Activated CD4-positive, alpha-beta memory T cell treated with anti-CD3 and anti-CD28 coated beads, Interleukin-2, amount 10 ng/mL, durations not matched to agents 7 days and 5 days (primary cell): ENCODE measurements around the gene PAQR4. TPM values are rescaled to one million over a fixed set of nuclear protein-coding genes. Genes with fewer than 3 reads are reported as not detected.
A peak's percentile ranks its signal among the peaks of the same experiment; 100 is the strongest.

Source experiments
- CTCF ChIA-PET: fragments of 350-600 bp; sonication (Branson Sonifier 250); formaldehyde crosslinking; loops from one replicate; lab custom pipeline; 2021; ENCODE audit warnings: antibody characterized with exemption, inconsistent platforms; lab: Charles Lee
- POLR2A ChIA-PET: fragments of 350-600 bp; sonication (Branson Sonifier 250); formaldehyde crosslinking; loops from one replicate; lab custom pipeline; 2021; ENCODE audit warnings: antibody characterized with exemption; lab: Charles Lee
- DNase-seq: peaks from one replicate; pipeline ENCODE4 v3.0.0-alpha.2; 2020
- H3K27ac Mint-ChIP-seq: one replicate; pipeline ENCODE4 v1.8.0; 2021; ENCODE audit warnings: mild to moderate bottlenecking, mixed read lengths
- H3K27me3 Mint-ChIP-seq: one replicate; pipeline ENCODE4 v1.8.0; 2021; ENCODE audit warnings: mixed read lengths
- H3K36me3 Mint-ChIP-seq: one replicate; pipeline ENCODE4 v1.8.0; 2021; ENCODE audit warnings: low read depth, mixed read lengths
- H3K4me1 Mint-ChIP-seq: one replicate; pipeline ENCODE4 v1.8.0; 2021; ENCODE audit warnings: mixed read lengths
- H3K4me3 Mint-ChIP-seq: one replicate; pipeline ENCODE4 v1.8.0; 2021; ENCODE audit warnings: mild to moderate bottlenecking, mixed read lengths
- H3K9me3 Mint-ChIP-seq: one replicate; pipeline ENCODE4 v1.8.0; 2021; ENCODE audit warnings: mixed read lengths
- total RNA-seq, 2 experiments: library from RNA; stranded (reverse); gene quantifications; one replicate each; pipeline ENCODE4 v1.2.3, GENCODE V29; 2021

Gene PAQR4
- total RNA-seq, 2 experiments from 2014 or later = 50.0 to 52.3 TPM

GRCh38 chr16:3004781-3005284, 35.7 kb downstream of the PAQR4 start:
- Mint-ChIP-seq H3K27ac (no peak overlapping the region), H3K4me1 (peaks cover 38% of the 10 kb centered on the region), H3K4me3 (peak overlapping the region; percentile 74), H3K9me3 (no peaks in the 10 kb centered on the region), H3K27me3 (peaks cover 16% of the 10 kb centered on the region), H3K36me3 (no peaks in the 10 kb centered on the region)
- ChIA-PET POLR2A (interaction anchor here (0.7 to 5.4 kb wide), 4 partner anchors 17 to 70 kb away, joined by 3 to 52 read pairs (median 12); partner anchors contain the start of genes PKMYT1 and TNFRSF12A), CTCF (interaction anchor here (1.1 to 10.3 kb wide), 5 partner anchors 24 to 130 kb away, joined by 5 to 209 read pairs (median 9); partner anchors contain the start of genes PKMYT1 and ZNF213)
- no peak for DNase-seq

- no peaks in the 10 kb centered on the region for H3K36me3 Mint-ChIP-seq
- H3K27ac Mint-ChIP-seq = peak overlapping the region; percentile 11
- POLR2A ChIA-PET = interaction anchor here (0.7 to 5.4 kb wide), 5 partner anchors 10 to 127 kb away, joined by 3 to 52 read pairs (median 5); partner anchors contain the start of genes CLDN6, PKMYT1, TNFRSF12A and ZNF213
- peaks cover 16% of the 10 kb centered on the region for H3K27me3 Mint-ChIP-seq
- no peak for DNase-seq
- CTCF ChIA-PET = interaction anchor here (0.8 to 10.3 kb wide), 7 partner anchors 12 to 122 kb away, joined by 3 to 209 read pairs (median 4); partner anchors contain the start of genes HCFC1R1 and THOC6
- no peak overlapping the region for H3K4me3 Mint-ChIP-seq
- peaks cover 38% of the 10 kb centered on the region for H3K4me1 Mint-ChIP-seq
- H3K9me3 Mint-ChIP-seq = no peaks in the 10 kb centered on the region
These were observed 38.2 kb downstream of the PAQR4 start for GRCh38 chr16:3007059-3007956.

GRCh38 chr16:3007957-3008689, 39.0 kb downstream of the PAQR4 start:
- CTCF ChIA-PET = interaction anchor here (0.8 to 10.3 kb wide), 7 partner anchors 11 to 122 kb away, joined by 3 to 209 read pairs (median 4); partner anchors contain the start of genes HCFC1R1 and THOC6
- no peak overlapping the region for H3K4me3 Mint-ChIP-seq
- no peak for DNase-seq
- POLR2A ChIA-PET = interaction anchor here (0.9 to 5.4 kb wide), 4 partner anchors 10 to 126 kb away, joined by 3 to 52 read pairs (median 6); partner anchors contain the start of genes CLDN6, PKMYT1, TNFRSF12A and ZNF213
- no peaks in the 10 kb centered on the region for H3K9me3 Mint-ChIP-seq
- peak overlapping the region; percentile 7 for H3K27ac Mint-ChIP-seq
- H3K36me3 Mint-ChIP-seq = no peaks in the 10 kb centered on the region
- peaks cover 35% of the 10 kb centered on the region for H3K4me1 Mint-ChIP-seq
- H3K27me3 Mint-ChIP-seq = peaks cover 22% of the 10 kb centered on the region

GRCh38 chr16:3008690-3009037, 39.5 kb downstream of the PAQR4 start:
- no peak for DNase-seq
- H3K27me3 Mint-ChIP-seq = peaks cover 22% of the 10 kb centered on the region
- H3K4me3 Mint-ChIP-seq = no peak overlapping the region
- H3K36me3 Mint-ChIP-seq = no peaks in the 10 kb centered on the region
- no peaks in the 10 kb centered on the region for H3K9me3 Mint-ChIP-seq
- H3K4me1 Mint-ChIP-seq = peaks cover 34% of the 10 kb centered on the region
- POLR2A ChIA-PET = interaction anchor here (0.9 to 5.4 kb wide), 4 partner anchors 9 to 28 kb away, joined by 3 to 52 read pairs (median 6); partner anchors contain the start of genes CLDN6, PKMYT1 and TNFRSF12A
- H3K27ac Mint-ChIP-seq = no peak overlapping the region
- CTCF ChIA-PET = interaction anchor here (0.8 to 10.3 kb wide), 4 partner anchors 15 to 121 kb away, joined by 3 to 209 read pairs (median 4); partner anchors contain the start of genes HCFC1R1 and THOC6

- no peaks in the 10 kb centered on the region for H3K36me3 Mint-ChIP-seq
- H3K27ac Mint-ChIP-seq = no peak overlapping the region
- H3K27me3 Mint-ChIP-seq = peaks cover 28% of the 10 kb centered on the region
- H3K9me3 Mint-ChIP-seq = no peaks in the 10 kb centered on the region
- H3K4me1 Mint-ChIP-seq = peaks cover 30% of the 10 kb centered on the region
- ChIA-PET POLR2A (interaction anchor here (0.9 to 1.4 kb wide), 2 partner anchors 12 to 15 kb away, joined by 3 to 4 read pairs; no protein-coding TSS in a partner anchor), CTCF (interaction anchor here (0.6 to 1.7 kb wide), 3 partner anchors 19 to 458 kb away, joined by 5 to 6 read pairs (median 6); no protein-coding TSS in a partner anchor)
- no peak for DNase-seq
- no peak overlapping the region for H3K4me3 Mint-ChIP-seq
These were observed 40.6 kb downstream of the PAQR4 start for GRCh38 chr16:3009568-3010390.

GRCh38 chr16:3010510-3010909, 41.4 kb downstream of the PAQR4 start:
- Mint-ChIP-seq H3K27ac (no peak overlapping the region), H3K9me3 (no peaks in the 10 kb centered on the region), H3K27me3 (peaks cover 26% of the 10 kb centered on the region), H3K4me1 (peaks cover 27% of the 10 kb centered on the region), H3K36me3 (no peaks in the 10 kb centered on the region), H3K4me3 (no peak overlapping the region)
- no peak for DNase-seq
- ChIA-PET POLR2A (interaction anchor here (1.4 kb wide), 1 partner anchor 11 kb away, joined by 4 read pairs; no protein-coding TSS in a partner anchor), CTCF (interaction anchor here (0.6 to 1.7 kb wide), 3 partner anchors 19 to 459 kb away, joined by 5 to 6 read pairs (median 6); no protein-coding TSS in a partner anchor)

GRCh38 chr16:3012246-3012645, 43.1 kb downstream of the PAQR4 start:
- POLR2A ChIA-PET = interaction anchor here (1.6 kb wide), 2 partner anchors 18 to 32 kb away, joined by 3 to 5 read pairs; partner anchors contain the start of gene PKMYT1
- H3K27me3 Mint-ChIP-seq = peaks cover 24% of the 10 kb centered on the region
- H3K4me3 Mint-ChIP-seq = no peak overlapping the region
- DNase-seq = no peak
- no peaks in the 10 kb centered on the region for H3K9me3 Mint-ChIP-seq
- CTCF ChIA-PET = interaction anchor here (1.6 kb wide), 1 partner anchor 117 kb away, joined by 3 read pairs; no protein-coding TSS in a partner anchor
- H3K27ac Mint-ChIP-seq = no peak overlapping the region
- H3K4me1 Mint-ChIP-seq = peaks cover 20% of the 10 kb centered on the region
- no peaks in the 10 kb centered on the region for H3K36me3 Mint-ChIP-seq

- no peaks in the 10 kb centered on the region for H3K9me3 Mint-ChIP-seq
- H3K36me3 Mint-ChIP-seq = no peaks in the 10 kb centered on the region
- ChIA-PET CTCF (no interaction called here), POLR2A (interaction anchor here (1.3 to 1.6 kb wide), 3 partner anchors 18 to 35 kb away, joined by 3 to 5 read pairs (median 3); partner anchors contain the start of gene PKMYT1)
- no peak within 1 kb of the TSS for H3K27ac Mint-ChIP-seq
- H3K4me3 Mint-ChIP-seq = no peak within 1 kb of the TSS
- no peak for DNase-seq
- H3K27me3 Mint-ChIP-seq = peaks cover 25% of the 10 kb centered on the region
- peaks cover 13% of the 10 kb centered on the region for H3K4me1 Mint-ChIP-seq
These were observed 43.8 kb downstream of the PAQR4 start, which contains the start of gene CLDN9 for GRCh38 chr16:3012828-3013420. TSS of gene CLDN9 (plus strand) at chr16:3012923. CDS start at chr16:3013363, 440 bp downstream.

GRCh38 chr16:3013491-3013951, 44.4 kb downstream of the PAQR4 start:
- CTCF ChIA-PET = interaction anchor here (1.0 kb wide), 1 partner anchor 14 kb away, joined by 3 read pairs; no protein-coding TSS in a partner anchor
- POLR2A ChIA-PET = interaction anchor here (1.3 kb wide), 1 partner anchor 35 kb away, joined by 3 read pairs; no protein-coding TSS in a partner anchor
- Mint-ChIP-seq H3K4me3 (no peak overlapping the region), H3K9me3 (no peaks in the 10 kb centered on the region), H3K4me1 (peaks cover 10% of the 10 kb centered on the region), H3K36me3 (no peaks in the 10 kb centered on the region), H3K27me3 (peaks cover 27% of the 10 kb centered on the region), H3K27ac (no peak overlapping the region)
- DNase-seq = no peak

- ChIA-PET POLR2A (interaction anchor here (1.3 kb wide), 1 partner anchor 34 kb away, joined by 3 read pairs; no protein-coding TSS in a partner anchor), CTCF (interaction anchor here (1.0 to 1.3 kb wide), 2 partner anchors 10 to 14 kb away, joined by 3 to 4 read pairs; no protein-coding TSS in a partner anchor)
- Mint-ChIP-seq H3K36me3 (no peaks in the 10 kb centered on the region), H3K27me3 (peaks cover 26% of the 10 kb centered on the region), H3K27ac (no peak overlapping the region), H3K4me3 (no peak overlapping the region), H3K9me3 (no peaks in the 10 kb centered on the region), H3K4me1 (peaks cover 4% of the 10 kb centered on the region)
- DNase-seq = no peak
These were observed 45.0 kb downstream of the PAQR4 start for GRCh38 chr16:3013998-3014690.
